Activated CD8-positive, alpha-beta memory T cell treated with anti-CD3 and anti-CD28 coated beads, Interleukin-2, amount 50 U/mL, for 48 hours (primary cell): ENCODE results near the gene ATP1B2.
"Not testable (repeated sequence)": the region's sequence is repeated elsewhere in the genome, so short reads cannot be mapped to it uniquely, and the experiment has no call there.

ENCODE experiments used
- DNase-seq: peaks from one replicate; pipeline ENCODE4 v3.0.0-alpha.2; 2020

The ATP1B2 gene, protein sequence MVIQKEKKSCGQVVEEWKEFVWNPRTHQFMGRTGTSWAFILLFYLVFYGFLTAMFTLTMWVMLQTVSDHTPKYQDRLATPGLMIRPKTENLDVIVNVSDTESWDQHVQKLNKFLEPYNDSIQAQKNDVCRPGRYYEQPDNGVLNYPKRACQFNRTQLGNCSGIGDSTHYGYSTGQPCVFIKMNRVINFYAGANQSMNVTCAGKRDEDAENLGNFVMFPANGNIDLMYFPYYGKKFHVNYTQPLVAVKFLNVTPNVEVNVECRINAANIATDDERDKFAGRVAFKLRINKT

DNA sequence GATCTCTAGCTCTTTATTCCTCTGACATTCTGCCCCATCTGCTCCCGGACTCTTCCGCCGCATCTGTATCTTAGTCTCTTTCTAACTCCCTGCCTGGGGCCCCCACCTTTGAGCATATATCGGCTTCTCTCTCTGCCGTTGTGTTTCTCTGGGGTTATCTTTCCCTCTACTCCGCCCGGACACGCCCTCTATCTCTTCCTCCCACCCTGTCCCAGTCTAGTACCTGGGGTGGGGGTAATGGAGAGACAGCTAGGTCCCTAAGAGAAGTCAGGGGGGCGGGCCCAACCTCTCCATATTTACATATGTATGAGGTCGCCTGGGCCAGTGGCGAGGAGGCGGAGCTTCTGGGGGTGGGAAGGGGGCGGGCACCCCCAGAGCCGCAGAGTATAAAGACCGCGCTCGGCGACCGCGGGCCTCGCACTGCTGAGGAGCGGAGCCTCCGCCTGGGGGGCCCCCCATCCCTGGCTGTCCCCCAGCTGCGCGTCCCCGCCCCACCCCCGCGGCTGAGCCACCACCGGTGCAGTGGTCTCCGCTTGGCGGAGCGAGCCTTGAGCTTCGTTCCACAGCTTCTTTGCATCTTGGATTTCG, at the start of gene ATP1B2:
Gene ATP1B2, plus strand, starts transcription at position 418 of the 588 bp plus-strand sequence. CDS start 593 bp downstream, outside the sequence.
- DNase-seq, result peak; percentile 79

- no peak for DNase-seq
These were observed 44.4 kb upstream of the ATP1B2 start for GRCh38 chr17:7606280-7606679.

DNA sequence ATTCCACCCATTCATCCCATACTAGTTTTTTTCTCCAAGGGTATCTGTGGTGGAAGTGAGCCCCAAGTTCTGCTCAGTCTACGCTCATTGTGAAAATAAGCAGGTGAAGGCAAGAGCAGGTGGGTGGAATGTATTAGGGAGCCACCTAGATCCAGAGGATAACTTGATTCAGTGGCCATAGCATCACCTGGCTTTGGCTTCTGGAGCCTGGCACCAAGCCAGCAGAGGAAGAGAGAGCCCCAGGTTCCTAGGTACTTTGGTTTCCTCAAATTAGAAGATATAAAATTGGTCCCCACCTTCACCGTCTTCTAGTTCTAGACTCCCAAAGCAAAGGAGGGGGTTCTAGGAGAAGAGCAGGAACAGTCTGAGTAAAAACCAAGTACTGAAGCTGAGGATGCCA, 40.1 kb upstream of the ATP1B2 start:
- no peak for DNase-seq

DNA sequence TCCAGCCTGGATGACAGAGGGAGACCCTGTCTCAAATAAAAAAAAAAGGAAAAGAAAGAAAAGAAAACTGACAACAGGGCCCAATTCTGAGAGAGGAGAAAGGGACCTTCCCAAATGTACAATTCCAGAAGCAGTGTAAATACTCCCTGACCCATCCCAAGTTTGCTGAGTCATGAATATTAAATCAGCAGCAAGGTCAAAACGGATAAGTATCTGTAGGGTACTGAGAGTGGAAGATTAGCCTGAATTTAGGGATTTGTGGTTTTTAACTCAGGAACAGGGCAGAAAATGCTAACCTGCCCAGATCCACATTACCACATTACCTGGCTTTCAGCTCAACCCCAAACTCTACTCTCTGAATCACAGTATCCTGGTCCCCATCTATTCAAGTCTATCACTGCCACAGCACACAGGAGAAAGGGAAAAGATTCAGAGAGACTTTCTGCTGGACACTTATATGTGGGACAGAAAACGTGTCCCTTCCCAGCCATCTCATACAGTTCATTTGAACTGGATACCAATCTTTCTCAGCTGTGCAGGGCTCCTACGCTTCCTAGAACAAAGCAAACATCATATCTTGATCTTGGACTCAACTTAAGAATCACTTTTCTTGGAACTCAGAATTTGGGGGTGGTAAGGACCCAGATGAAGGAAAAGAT, 39.0 kb upstream of the ATP1B2 start:
- DNase-seq, result no peak

GRCh38 chr17:7612294-7612640, 38.5 kb upstream of the ATP1B2 start:
- no peak for DNase-seq

- no peak for DNase-seq
These were observed 36.8 kb upstream of the ATP1B2 start for GRCh38 chr17:7613769-7614424.

DNA sequence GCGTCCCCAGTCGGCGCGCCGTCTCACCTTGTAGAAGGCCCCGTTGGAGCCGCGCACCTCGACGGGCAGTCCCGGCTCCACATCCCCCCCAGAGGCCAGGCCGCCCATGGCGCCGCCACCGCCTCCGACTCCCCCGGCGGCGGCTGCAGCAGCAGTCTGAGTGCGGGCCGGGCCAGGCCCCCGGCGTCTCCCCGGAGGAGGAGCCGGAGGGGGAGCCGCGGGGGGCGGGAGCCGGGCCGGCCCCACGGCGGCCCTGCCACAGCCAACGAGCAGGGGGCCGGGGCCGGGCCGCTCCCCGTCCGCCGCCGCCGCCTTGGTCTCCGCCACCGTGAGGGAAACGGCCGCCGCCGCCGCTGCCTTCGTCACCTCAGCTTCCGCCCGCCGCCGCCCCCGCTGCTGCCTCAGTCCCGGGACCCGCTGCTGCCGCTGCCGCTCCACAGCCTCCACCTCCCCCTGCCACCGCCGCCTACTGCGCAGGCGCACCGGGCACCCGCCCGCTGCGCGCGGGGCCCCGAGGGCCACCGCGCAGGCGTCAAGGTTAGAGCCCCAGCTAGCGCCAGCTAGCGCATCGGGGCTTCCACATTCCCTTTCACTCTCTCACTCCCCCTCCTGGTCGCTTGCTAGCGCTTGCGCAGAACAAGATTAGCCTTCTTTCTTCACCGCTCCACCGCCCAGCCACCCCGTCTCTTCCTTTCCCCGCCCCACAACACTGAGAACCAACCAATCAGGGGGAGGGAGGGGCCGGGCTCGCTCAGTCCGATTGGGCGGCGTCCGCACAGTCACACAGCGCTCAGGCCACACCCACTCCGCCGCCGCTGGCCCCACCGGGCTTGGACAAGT, 36.1 kb upstream of the ATP1B2 start, which contains the start of gene FXR2:
Gene FXR2, minus strand, starts transcription at position 473 of the 840 bp plus-strand sequence. Its CDS starts 365 bp downstream, at position 108.
- peak; percentile 98 for DNase-seq

DNA sequence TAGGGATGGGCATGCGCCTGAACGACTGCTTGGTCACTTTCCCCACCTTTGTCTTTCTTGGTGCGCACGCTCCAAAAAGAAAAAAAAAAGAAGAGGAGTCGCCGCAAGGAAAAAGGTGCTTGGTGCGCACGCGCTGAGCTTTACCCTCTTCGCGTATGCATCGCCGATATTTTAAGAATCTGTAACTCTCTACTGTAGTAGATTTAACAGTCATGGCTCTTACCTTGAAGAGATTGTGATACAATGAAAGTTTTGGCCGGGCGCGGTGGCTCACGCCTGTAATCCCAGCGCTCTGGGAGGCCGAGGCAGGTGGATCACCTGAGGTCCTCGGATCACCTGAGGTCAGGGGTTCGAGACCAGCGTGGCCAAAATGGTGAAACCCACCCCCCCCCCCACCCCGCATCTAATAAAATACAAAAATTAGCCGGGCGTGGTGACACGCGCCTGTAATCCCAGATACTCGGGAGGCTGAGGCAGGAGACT, 35.4 kb upstream of the ATP1B2 start:
- DNase-seq, result no peak

DNA sequence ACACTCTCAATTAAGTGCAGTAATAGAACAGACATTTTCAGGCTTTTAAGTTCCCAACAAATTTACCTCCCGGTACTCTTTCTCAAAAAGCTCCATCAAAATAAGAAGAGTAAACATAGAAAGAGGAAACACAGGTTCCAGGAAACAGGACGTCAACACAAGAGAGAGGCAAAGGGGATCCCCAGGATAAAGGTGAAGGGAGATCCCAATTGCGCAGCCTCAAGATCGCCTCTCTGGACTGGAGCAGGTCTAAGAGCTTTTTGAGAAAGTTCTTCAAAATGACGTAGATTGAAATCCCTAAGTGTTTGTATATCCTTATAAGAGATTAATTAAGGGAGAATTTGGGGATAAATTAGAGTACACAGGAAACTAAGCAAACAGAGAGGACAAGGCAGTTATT, 32.1 kb upstream of the ATP1B2 start:
- no peak for DNase-seq

GRCh38 chr17:7620835-7621234, 29.9 kb upstream of the ATP1B2 start:
- DNase-seq, result no peak

- DNase-seq, result no peak
These were observed 27.1 kb upstream of the ATP1B2 start for GRCh38 chr17:7623661-7624060.

DNA sequence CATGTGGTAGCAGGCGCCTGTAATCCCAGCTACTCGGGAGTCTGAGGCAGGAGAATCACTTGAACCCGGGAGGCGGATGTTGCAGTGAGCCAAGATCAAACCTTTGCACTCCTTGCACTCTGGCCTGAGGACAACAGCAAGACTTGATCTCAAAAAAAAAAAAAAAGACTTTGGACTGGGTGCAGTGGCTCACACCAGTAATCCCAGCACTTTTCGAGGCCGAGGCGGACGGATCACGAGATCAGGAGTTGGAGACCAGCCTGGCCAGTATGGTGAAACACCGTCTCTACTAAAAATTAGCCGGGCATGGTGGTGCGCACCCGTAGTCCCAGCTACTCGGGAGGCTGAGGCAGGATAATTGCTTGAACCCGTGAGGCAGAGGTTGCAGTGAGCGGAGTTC, 25.0 kb upstream of the ATP1B2 start:
- DNase-seq, result not testable (repeated sequence)

DNA sequence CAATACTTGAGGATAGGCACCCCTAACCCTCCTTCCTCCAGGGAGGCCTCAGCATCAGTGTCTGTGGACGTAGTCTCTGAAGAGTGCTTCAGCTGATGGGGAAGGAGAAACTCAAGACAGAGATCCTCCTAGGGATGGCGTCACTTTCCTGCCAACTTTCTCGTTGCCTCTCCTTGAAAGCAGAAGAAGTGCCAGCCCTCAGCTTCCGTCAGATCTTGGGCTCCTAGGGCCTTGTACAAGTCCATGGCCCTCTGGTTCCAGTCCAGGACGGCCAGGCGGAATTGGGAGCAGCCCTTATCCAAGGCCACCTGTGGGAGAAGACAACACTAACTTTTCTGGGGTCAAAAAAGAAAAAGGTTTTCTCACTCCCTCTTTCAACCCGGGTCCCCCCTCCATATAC, 24.4 kb upstream of the ATP1B2 start:
- no peak for DNase-seq

GRCh38 chr17:7626956-7627249, 23.8 kb upstream of the ATP1B2 start:
- no peak for DNase-seq

DNA sequence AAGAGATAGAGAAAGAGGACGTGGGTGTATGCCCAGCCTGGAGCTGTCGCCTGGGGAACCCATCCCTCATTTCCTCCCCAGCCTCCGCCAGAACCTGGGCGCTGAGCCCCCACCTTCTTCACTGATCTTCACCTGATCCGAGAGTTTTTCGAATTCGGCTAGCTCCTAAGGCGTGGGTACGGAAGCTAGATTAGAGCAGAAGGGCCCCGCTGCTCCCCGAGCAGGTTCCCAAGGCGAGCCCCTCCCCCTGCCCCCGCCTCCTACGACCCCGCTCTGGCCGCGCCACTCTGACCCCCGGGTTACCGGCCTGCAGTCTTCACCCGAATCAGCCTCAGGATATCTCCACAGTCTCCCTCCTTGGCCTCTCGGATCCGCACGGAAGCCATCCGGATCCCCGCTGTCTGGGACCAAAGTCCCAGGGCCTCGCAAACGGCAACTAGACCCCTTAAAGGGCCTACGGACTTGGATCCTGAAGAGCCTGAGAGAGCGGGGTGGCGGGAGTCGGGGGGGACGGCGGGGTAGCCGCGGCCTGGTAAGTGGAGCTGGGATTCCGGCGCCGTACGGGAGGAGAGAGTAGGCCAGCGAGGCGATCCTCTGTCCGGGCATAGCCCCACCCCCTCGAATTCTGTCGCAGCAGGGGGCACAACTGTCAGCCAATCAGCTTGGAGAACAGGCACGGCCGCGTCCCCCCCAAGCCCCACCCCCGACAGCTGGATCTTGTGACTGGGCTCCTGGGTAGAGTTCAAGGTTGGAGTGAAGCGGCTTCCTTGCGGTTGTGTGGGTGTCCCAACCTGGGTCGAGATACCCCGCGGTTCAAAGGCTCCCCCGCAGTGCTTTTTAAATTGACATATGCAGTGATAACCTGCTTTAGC, 23.2 kb upstream of the ATP1B2 start, which contains the start of gene SAT2:
Gene SAT2, minus strand, starts transcription at position 572 of the 872 bp plus-strand sequence. Its CDS starts 186 bp downstream, at position 386.
- peak; percentile 88 for DNase-seq

- no peak for DNase-seq
These were observed 20.7 kb upstream of the ATP1B2 start, which contains the start of gene SHBG for GRCh38 chr17:7629939-7630571. SHBG (plus strand) TSS chr17:7630135; CDS start chr17:7630173, 38 bp downstream.

DNA sequence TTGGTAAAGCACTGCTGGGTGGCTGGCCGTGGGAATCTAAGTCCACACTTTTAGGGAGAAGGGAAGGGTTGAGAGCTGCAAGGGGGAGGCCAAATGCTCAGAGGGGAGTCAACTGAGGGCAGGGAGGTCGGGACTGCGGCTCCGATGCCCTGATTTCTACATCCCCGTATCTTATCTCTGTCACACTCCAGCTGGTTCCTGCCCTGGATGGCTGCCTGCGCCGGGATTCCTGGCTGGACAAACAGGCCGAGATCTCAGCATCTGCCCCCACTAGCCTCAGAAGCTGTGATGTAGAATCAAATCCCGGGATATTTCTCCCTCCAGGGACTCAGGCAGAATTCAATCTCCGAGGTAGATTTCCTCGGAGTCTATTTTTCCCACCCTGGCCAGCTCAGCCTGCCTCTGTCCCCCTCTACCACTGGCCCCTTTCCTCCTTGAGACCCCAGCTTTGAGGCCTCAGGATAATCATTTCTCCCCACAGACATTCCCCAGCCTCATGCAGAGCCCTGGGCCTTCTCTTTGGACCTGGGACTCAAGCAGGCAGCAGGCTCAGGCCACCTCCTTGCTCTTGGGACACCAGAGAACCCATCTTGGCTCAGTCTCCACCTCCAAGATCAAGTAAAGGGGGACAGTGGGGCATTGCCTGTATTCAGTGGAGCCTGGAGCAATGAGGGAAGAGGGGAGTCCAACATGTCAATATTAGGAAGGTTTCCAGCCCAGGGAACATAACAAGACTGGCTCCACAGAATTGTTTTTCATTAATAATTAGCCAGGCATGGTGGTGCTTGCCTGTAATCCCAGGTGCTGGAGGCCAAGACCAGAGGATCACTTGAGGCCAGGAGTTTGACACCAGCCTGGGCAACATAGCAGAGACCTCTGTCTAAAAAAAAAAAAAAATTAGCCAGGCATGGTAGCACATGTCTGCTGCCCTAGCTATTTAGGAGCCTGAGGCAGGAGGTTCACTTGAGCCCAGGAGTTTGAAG, 19.0 kb upstream of the ATP1B2 start:
- DNase-seq, result no peak

GRCh38 chr17:7632492-7632894, 18.2 kb upstream of the ATP1B2 start:
- no peak for DNase-seq

DNA sequence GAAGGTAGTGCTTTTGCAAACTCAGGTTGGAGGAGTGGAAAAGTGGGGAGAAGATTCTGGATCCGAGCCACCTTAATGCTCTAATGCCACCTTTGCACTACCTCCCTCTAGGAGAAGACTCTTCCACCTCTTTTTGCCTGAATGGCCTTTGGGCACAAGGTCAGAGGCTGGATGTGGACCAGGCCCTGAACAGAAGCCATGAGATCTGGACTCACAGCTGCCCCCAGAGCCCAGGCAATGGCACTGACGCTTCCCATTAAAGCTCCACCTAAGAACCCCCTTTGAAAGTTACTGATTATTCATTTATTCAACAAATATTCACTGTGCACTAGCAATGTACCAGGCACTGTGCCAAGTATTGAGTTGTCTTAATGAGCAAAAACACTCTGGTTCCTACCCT, 17.6 kb upstream of the ATP1B2 start:
- DNase-seq, result no peak

GRCh38 chr17:7634384-7634783, 16.3 kb upstream of the ATP1B2 start:
- no peak for DNase-seq
